C4-2B (cell line): ENCODE measurements around the gene TNS2.

ENCODE experiments used
- H3K27ac ChIP-seq: fragments of 450-650 bp; 2 replicates; pipeline ENCODE4 v1.5.1; 2017
- ZFX ChIP-seq: fragments of 450-650 bp; IDR thresholded peaks from 2 replicates; pipeline ENCODE4 v1.6.1; 2017
- TF ChIP-seq, protein P1 (sequence below): fragments of 450-650 bp; conservative IDR thresholded peaks from 2 replicates; pipeline ENCODE4 v1.5.1; 2017; ENCODE audit warnings: mild to moderate bottlenecking

The TNS2 gene

DNA sequence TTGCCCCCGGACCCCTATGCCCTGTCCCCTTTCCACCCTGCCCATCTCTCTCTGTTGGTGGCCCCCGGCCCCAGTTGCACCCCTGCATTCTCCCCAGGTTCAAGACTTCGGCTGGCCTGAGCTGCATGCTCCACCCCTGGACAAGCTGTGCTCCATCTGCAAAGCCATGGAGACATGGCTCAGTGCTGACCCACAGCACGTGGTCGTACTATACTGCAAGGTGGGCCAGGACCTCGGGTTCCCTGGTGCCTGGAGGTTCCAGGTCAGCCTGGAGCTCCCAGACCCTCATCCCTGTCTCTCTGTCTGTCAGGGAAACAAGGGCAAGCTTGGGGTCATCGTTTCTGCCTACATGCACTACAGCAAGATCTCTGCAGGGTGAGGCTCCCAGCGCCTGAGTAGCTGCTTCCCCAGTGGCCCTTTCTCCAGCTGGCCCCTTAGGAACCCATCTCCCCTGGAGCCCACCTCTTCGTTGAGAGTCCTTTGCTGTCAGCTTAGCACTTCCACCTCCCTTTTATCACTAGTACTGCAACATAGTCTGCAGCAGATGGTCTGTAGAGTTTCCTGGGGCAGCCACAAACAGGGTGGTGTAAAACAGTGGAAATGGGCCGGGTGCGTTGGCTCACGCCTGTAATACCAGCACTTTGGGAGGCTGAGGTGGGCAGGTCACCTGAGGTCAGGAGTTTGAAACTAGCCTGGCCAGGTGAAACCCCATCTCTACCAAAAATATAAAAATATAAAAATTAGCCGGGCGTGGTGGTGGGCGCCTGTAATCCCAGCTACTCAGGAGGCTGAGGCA is 5.8 kb downstream of the TNS2 start:
- TF ChIP-seq ZFX = no peak
- TF ChIP-seq, protein P1, sequence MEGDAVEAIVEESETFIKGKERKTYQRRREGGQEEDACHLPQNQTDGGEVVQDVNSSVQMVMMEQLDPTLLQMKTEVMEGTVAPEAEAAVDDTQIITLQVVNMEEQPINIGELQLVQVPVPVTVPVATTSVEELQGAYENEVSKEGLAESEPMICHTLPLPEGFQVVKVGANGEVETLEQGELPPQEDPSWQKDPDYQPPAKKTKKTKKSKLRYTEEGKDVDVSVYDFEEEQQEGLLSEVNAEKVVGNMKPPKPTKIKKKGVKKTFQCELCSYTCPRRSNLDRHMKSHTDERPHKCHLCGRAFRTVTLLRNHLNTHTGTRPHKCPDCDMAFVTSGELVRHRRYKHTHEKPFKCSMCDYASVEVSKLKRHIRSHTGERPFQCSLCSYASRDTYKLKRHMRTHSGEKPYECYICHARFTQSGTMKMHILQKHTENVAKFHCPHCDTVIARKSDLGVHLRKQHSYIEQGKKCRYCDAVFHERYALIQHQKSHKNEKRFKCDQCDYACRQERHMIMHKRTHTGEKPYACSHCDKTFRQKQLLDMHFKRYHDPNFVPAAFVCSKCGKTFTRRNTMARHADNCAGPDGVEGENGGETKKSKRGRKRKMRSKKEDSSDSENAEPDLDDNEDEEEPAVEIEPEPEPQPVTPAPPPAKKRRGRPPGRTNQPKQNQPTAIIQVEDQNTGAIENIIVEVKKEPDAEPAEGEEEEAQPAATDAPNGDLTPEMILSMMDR = no peak
- no peak overlapping the region for H3K27ac ChIP-seq

DNA sequence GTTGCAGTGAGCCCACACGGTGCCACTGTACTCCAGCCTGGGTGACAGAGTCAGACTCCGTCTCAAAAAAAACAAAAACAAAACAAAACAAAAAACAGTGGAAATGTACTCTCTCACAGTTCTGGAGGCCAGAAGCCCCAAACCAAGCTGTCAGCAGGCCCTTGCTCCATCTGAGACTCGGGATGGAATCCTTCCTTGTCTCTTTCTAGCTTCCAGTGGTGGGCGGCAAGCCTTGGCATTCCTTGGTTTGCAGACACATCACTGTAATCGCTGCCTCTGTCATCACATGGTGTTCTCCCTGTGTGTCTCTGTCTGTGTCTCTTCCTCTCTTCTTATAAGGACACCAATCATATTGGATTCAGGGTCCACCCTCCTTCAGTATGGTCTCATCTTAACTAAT is 6.4 kb downstream of the TNS2 start:
- TF ChIP-seq ZFX = no peak
- TF ChIP-seq, protein P1 = no peak
- H3K27ac ChIP-seq = no peak overlapping the region

DNA sequence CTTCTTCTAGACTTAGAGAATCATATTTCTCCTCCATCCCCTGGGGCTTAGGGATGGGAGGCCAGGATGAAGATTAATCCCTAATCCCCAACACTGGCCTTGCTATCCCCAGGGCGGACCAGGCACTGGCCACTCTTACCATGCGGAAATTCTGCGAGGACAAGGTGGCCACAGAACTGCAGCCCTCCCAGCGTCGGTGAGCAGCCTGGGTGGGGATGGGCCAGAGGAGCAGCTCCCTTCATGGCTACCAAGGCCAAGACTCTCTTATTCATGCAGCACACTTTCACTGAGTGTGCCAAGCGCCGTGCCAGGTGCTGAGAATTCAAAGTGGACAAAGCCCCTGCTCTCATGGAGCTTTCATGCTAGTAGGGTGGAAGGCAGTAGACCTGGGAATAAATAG is 7.0 kb downstream of the TNS2 start:
- H3K27ac ChIP-seq = no peak overlapping the region
- TF ChIP-seq, protein P1 = no peak
- no peak for TF ChIP-seq ZFX

DNA sequence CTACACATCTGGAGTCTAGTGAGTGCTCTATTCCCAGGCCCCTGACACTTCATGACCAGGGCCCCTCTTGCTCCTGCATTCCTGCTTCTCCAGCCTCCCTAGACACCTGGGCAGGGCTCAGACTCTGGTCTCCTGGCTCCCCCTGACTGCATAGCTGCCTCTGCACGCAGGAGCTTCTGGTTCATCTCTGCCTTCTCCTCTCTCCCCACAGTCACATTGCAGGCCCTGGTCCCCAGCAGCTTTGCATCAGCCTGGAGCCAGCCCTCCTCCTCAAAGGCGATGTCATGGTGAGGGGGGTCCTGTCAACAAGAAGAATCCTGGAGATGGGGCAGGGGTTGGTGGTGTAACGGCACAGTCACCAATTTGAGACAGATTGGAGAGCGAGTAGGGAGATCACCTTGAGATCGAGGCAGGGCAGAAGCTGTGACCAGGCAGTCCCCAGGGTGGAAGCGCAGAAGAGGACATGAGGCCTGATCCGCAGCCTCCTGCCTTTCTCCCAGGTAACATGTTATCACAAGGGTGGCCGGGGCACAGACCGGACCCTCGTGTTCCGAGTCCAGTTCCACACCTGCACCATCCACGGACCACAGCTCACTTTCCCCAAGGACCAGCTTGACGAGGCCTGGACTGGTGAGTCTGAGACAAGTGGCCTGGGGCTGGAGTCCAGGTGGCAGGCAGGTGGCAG is 8.1 kb downstream of the TNS2 start:
- H3K27ac ChIP-seq = no peak overlapping the region
- no peak for TF ChIP-seq ZFX
- TF ChIP-seq, protein P1 = no peak

DNA sequence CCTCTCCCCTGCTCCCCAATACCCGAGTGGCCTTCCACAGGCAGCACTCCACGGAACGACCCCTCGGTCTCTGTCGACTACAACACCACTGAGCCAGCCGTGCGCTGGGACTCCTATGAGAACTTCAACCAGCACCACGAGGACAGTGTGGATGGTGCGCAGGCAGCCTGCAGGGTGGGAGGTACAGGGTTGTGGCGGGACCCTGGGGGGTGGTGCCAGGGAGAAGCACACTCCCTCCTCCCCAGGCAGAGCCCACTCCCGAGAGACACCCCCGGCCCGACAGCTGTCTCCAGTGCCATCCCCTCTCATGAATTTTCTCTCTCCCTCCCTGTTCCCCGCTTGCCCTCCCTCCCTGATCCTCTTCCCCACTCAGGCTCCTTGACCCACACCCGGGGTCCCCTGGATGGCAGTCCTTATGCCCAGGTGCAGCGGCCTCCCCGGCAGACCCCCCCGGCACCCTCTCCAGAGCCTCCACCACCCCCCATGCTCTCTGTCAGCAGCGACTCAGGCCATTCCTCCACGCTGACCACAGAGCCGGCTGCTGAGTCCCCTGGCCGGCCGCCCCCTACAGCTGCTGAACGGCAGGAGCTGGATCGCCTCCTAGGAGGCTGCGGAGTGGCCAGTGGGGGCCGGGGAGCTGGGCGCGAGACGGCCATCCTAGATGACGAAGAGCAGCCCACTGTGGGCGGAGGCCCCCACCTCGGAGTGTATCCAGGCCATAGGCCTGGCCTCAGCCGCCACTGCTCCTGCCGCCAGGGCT is 9.0 kb downstream of the TNS2 start:
- no peak for TF ChIP-seq ZFX
- TF ChIP-seq, protein P1 = no peak
- H3K27ac ChIP-seq = no peak overlapping the region

DNA sequence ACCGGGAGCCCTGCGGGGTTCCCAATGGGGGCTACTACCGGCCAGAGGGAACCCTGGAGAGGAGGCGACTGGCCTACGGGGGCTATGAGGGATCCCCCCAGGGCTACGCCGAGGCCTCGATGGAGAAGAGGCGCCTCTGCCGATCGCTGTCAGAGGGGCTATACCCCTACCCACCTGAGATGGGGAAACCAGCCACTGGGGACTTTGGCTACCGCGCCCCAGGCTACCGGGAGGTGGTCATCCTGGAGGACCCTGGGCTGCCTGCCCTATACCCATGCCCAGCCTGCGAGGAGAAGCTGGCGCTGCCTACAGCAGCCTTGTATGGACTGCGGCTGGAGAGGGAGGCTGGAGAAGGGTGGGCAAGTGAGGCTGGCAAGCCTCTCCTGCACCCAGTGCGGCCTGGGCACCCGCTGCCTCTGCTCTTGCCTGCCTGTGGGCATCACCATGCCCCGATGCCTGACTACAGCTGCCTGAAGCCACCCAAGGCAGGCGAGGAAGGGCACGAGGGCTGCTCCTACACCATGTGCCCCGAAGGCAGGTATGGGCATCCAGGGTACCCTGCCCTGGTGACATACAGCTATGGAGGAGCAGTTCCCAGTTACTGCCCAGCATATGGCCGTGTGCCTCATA is 9.7 kb downstream of the TNS2 start:
- TF ChIP-seq, protein P1 = no peak
- no peak for TF ChIP-seq ZFX

More for the DNA sequence above, 9.7 kb downstream of the TNS2 start:
- H3K27ac ChIP-seq = no peak overlapping the region
